H1 (cell line): ENCODE results near the gene SPINDOC. TPM values are rescaled to one million over a fixed set of nuclear protein-coding genes. Genes with fewer than 3 reads are reported as not detected.

Experiments
- ASH2L ChIP-seq: fragments of 200-600, 300-600 bp; sonication (generic); IDR thresholded peaks from one replicate; pipeline ENCODE4 v1.7.1; 2017; ENCODE audit warnings: low read length
- BACH1 ChIP-seq: IDR thresholded peaks from 2 replicates; pipeline ENCODE4 v1.6.1; 2012; ENCODE audit warnings: low read length, improper control_type of control experiment
- BCL11A ChIP-seq, 2 experiments: IDR thresholded peaks; one replicate each; pipeline ENCODE4 v1.6.1; 2011; ENCODE audit warnings: low read depth in 2 of 2, low read length in 2 of 2, mild to moderate bottlenecking in 2 of 2
- CBX5 ChIP-seq: fragments of 300-800, 300-1000 bp; sonication (generic); IDR thresholded peaks from 2 replicates; pipeline ENCODE4 v1.7.1; 2016; ENCODE audit warnings: antibody characterized with exemption, low read length, low read depth
- KDM1A ChIP-seq: fragments of 200-600, 300-600 bp; sonication (generic); IDR thresholded peaks from 2 replicates; pipeline ENCODE4 v1.7.1; 2016; ENCODE audit warnings: mild to moderate bottlenecking, low read length, borderline replicate concordance
- RAD21 ChIP-seq, 2 experiments: IDR thresholded peaks in 1 of 2; conservative IDR thresholded peaks in 1 of 2; 2 replicates each; pipeline ENCODE4 v1.6.1; 2011; ENCODE audit warnings: low read depth in 2 of 2, low read length in 2 of 2, improper control_type of control experiment in 1 of 2, inconsistent platforms in 1 of 2, mild to moderate bottlenecking in 1 of 2, moderate library complexity in 1 of 2
- SIRT6 ChIP-seq: IDR thresholded peaks from one replicate; pipeline ENCODE4 v1.7.1; 2012; ENCODE audit warnings: low read length, inconsistent platforms
- SP1 ChIP-seq: IDR thresholded peaks from 2 replicates; pipeline ENCODE4 v1.6.1; 2011; ENCODE audit warnings: low read depth, low read length
- ZNF274 ChIP-seq: IDR thresholded peaks from 2 replicates; pipeline ENCODE4 v1.7.0; 2012; ENCODE audit warnings: low read length, borderline replicate concordance; ENCODE audit errors: extremely low read depth
- polyA plus RNA-seq, 7 experiments: library from polyadenylated mRNA; depleted of rRNA in 3 of 7; stranded (reverse) in 5 of 7; unstranded in 2 of 7; fragments of >200 nt in 5 of 7; fragments of 200-250 nt in 2 of 7; gene quantifications; 1 replicate in 5 of 7; 2 replicates in 1 of 7; 4 replicates in 1 of 7; pipeline versions ENCODE4 v1.2.1 to v1.2.3, GENCODE V29; 2011 to 2013; ENCODE audit warnings: missing spikeins in 2 of 7, mixed read lengths in 2 of 7
- total RNA-seq: library from RNA; stranded (reverse); fragmentation: NEBNext Ultra II Directional; extraction: Animal tissue kit (Norgen Biotek cat#: 25700); gene quantifications from 2 replicates; pipeline ENCODE4 v1.2.1, GENCODE V29; 2021
- TF ChIP-seq, protein P1 (sequence below): fragments of 300-600 bp; sonication (generic); IDR thresholded peaks from 2 replicates; pipeline ENCODE4 v1.7.1; 2012; ENCODE audit warnings: low read length, moderate library complexity, mild to moderate bottlenecking, inconsistent platforms; ENCODE audit not compliant: insufficient replicate concordance

Gene SPINDOC
- total and polyA plus RNA-seq, 2 of the 8 experiments (the other 6 are each of a cell fraction or from before 2014, with no cell fraction given): 78.7 to 99.7 TPM

DNA sequence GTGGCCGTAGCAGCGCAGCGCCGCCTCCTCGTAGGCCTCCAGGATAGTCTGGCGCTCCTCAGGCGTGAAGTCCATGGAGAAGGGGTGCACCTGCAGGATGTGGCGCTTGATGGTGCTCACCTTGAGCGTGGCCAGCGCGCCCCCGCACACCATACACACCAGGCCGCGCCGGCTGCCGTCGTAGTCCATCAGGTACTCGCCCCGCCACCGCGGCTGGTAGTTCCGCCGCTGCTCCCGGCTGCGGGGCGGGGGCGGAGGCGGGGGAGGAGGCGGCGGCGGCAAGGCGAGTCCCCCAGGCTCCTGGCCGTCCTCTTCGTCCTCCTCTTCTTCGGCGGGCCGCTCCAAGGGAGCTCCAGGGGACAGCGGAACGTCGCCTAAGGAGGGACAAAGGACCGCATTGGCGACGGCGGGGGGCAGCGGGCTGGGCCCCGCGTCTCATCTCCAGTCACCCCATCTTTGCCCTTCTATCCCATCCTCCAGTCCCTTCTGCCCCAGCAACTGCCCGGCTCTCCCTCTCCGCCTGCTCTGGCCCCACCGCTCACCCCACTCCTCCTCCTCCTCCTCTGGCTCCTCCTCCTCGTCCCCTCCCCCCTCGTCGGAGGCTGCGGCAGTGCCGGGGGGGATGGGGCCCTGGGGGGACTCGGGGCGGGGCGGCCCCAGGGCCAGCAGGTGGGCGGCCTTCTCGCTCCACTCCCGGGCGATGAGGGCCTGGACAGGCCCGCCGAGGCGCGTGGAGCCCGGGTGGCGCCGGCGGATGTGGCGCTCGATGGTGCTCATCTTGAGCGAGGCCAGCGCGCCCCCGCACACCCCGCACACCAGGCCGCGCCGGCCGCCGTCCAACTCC is 49.5 kb upstream of the SPINDOC start (continued):
- TF ChIP-seq, protein P1, sequence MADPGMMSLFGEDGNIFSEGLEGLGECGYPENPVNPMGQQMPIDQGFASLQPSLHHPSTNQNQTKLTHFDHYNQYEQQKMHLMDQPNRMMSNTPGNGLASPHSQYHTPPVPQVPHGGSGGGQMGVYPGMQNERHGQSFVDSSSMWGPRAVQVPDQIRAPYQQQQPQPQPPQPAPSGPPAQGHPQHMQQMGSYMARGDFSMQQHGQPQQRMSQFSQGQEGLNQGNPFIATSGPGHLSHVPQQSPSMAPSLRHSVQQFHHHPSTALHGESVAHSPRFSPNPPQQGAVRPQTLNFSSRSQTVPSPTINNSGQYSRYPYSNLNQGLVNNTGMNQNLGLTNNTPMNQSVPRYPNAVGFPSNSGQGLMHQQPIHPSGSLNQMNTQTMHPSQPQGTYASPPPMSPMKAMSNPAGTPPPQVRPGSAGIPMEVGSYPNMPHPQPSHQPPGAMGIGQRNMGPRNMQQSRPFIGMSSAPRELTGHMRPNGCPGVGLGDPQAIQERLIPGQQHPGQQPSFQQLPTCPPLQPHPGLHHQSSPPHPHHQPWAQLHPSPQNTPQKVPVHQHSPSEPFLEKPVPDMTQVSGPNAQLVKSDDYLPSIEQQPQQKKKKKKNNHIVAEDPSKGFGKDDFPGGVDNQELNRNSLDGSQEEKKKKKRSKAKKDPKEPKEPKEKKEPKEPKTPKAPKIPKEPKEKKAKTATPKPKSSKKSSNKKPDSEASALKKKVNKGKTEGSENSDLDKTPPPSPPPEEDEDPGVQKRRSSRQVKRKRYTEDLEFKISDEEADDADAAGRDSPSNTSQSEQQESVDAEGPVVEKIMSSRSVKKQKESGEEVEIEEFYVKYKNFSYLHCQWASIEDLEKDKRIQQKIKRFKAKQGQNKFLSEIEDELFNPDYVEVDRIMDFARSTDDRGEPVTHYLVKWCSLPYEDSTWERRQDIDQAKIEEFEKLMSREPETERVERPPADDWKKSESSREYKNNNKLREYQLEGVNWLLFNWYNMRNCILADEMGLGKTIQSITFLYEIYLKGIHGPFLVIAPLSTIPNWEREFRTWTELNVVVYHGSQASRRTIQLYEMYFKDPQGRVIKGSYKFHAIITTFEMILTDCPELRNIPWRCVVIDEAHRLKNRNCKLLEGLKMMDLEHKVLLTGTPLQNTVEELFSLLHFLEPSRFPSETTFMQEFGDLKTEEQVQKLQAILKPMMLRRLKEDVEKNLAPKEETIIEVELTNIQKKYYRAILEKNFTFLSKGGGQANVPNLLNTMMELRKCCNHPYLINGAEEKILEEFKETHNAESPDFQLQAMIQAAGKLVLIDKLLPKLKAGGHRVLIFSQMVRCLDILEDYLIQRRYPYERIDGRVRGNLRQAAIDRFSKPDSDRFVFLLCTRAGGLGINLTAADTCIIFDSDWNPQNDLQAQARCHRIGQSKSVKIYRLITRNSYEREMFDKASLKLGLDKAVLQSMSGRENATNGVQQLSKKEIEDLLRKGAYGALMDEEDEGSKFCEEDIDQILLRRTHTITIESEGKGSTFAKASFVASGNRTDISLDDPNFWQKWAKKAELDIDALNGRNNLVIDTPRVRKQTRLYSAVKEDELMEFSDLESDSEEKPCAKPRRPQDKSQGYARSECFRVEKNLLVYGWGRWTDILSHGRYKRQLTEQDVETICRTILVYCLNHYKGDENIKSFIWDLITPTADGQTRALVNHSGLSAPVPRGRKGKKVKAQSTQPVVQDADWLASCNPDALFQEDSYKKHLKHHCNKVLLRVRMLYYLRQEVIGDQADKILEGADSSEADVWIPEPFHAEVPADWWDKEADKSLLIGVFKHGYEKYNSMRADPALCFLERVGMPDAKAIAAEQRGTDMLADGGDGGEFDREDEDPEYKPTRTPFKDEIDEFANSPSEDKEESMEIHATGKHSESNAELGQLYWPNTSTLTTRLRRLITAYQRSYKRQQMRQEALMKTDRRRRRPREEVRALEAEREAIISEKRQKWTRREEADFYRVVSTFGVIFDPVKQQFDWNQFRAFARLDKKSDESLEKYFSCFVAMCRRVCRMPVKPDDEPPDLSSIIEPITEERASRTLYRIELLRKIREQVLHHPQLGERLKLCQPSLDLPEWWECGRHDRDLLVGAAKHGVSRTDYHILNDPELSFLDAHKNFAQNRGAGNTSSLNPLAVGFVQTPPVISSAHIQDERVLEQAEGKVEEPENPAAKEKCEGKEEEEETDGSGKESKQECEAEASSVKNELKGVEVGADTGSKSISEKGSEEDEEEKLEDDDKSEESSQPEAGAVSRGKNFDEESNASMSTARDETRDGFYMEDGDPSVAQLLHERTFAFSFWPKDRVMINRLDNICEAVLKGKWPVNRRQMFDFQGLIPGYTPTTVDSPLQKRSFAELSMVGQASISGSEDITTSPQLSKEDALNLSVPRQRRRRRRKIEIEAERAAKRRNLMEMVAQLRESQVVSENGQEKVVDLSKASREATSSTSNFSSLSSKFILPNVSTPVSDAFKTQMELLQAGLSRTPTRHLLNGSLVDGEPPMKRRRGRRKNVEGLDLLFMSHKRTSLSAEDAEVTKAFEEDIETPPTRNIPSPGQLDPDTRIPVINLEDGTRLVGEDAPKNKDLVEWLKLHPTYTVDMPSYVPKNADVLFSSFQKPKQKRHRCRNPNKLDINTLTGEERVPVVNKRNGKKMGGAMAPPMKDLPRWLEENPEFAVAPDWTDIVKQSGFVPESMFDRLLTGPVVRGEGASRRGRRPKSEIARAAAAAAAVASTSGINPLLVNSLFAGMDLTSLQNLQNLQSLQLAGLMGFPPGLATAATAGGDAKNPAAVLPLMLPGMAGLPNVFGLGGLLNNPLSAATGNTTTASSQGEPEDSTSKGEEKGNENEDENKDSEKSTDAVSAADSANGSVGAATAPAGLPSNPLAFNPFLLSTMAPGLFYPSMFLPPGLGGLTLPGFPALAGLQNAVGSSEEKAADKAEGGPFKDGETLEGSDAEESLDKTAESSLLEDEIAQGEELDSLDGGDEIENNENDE: no peak
- no peak for TF ChIP-seq ZNF274
- no peak for TF ChIP-seq SIRT6
- no peak for TF ChIP-seq BACH1
- TF ChIP-seq BCL11A (IDR thresholded peaks at IDR 0.05; ENCODE audit: low read depth in 2 of 2, low read length in 2 of 2): no peak
- TF ChIP-seq ASH2L: no peak
- TF ChIP-seq CBX5: no peak
- TF ChIP-seq SP1: 0 out of 2 replicates have a peak, but pooled peaks have one; percentile 19
- no peak for TF ChIP-seq RAD21 (IDR thresholded peaks at IDR 0.05 in 1 of 2, conservative IDR thresholded peaks at IDR 0.05 in 1 of 2; ENCODE audit: low read depth in 2 of 2, low read length in 2 of 2)
- TF ChIP-seq KDM1A: 0 out of 2 replicates have a peak, but pooled peaks have one; percentile 12
